HEK293 (cell line): ENCODE results near the gene ZNF189.

ENCODE experiments used
- CTCF ChIA-PET: fragments of 350-600 bp; formaldehyde crosslinking; extraction: SDS; loops from one replicate; lab custom pipeline; 2021; ENCODE audit warnings: antibody characterized with exemption; lab: Yijun Ruan, JAX
- POLR2A ChIA-PET: fragments of 300-600 bp; formaldehyde crosslinking; extraction: SDS; loops from one replicate; lab custom pipeline; 2020; ENCODE audit warnings: antibody characterized with exemption, inconsistent platforms; lab: Yijun Ruan, JAX
- H3K27ac ChIP-seq: fragments of 200-500 bp; sonication (Bioruptor generic); 2 replicates; pipeline ENCODE4 v1.5.1; 2014; ENCODE audit warnings: low read depth, low read length, control low read depth, inconsistent platforms; ENCODE audit errors: extremely low read depth
- H3K36me3 ChIP-seq, 2 experiments: fragments of 200-500 bp in 1 of 2; sonication (Bioruptor generic) in 1 of 2; 1 replicate in 1 of 2; 2 replicates in 1 of 2; pipeline ENCODE4 v1.5.1; 2014 to 2017; ENCODE audit warnings: inconsistent platforms in 2 of 2, low read length in 2 of 2; ENCODE audit not compliant: control insufficient read depth in 2 of 2, insufficient read depth in 1 of 2
- H3K4me1 ChIP-seq: fragments of 200-500 bp; sonication (Bioruptor generic); 2 replicates; pipeline ENCODE4 v1.5.1; 2014; ENCODE audit warnings: mild to moderate bottlenecking, low read length, inconsistent platforms; ENCODE audit not compliant: control insufficient read depth, insufficient read depth
- H3K4me3 ChIP-seq: 2 replicates; pipeline ENCODE4 v1.5.1; 2011; ENCODE audit warnings: low read depth, mild to moderate bottlenecking, control low read depth, low read length, moderate library complexity
- H3K9me3 ChIP-seq: fragments of 200-500 bp; sonication (Bioruptor generic); 2 replicates; pipeline ENCODE4 v1.5.1; 2014; ENCODE audit warnings: low read depth, low read length, inconsistent platforms; ENCODE audit not compliant: control insufficient read depth, insufficient read depth
- FEZF1 ChIP-seq: fragments of 450-650 bp; formaldehyde crosslinking; IDR thresholded peaks from 2 replicates; pipeline ENCODE4 v1.5.1; 2016; ENCODE audit warnings: missing biosample characterization, missing genetic modification characterization
- TRIM28 ChIP-seq: IDR thresholded peaks from 2 replicates; pipeline ENCODE4 v1.6.1; 2011; ENCODE audit warnings: low read length, control low read depth, borderline replicate concordance
- YY2 ChIP-seq: fragments of 450-650 bp; formaldehyde crosslinking; IDR thresholded peaks from 2 replicates; pipeline ENCODE4 v1.5.1; 2016; ENCODE audit warnings: missing biosample characterization, missing genetic modification characterization
- ZNF155 ChIP-seq: fragments of 450-650 bp; formaldehyde crosslinking; IDR thresholded peaks from 2 replicates; pipeline ENCODE4 v1.5.1; 2016; ENCODE audit warnings: missing biosample characterization, missing genetic modification characterization
- ZNF184 ChIP-seq: fragments of 450-650 bp; IDR thresholded peaks from 2 replicates; pipeline ENCODE4 v1.5.1; 2018; ENCODE audit warnings: missing biosample characterization, mild to moderate bottlenecking, missing genetic modification characterization
- ZNF19 ChIP-seq: fragments of 450-650 bp; formaldehyde crosslinking; IDR thresholded peaks from 2 replicates; pipeline ENCODE4; 2016; ENCODE audit warnings: missing biosample characterization, missing genetic modification characterization, low read depth
- ZNF202 ChIP-seq: fragments of 450-650 bp; formaldehyde crosslinking; IDR thresholded peaks from 2 replicates; pipeline ENCODE4 v1.5.1; 2016; ENCODE audit warnings: missing biosample characterization, missing genetic modification characterization, borderline replicate concordance
- ZNF24 ChIP-seq: fragments of 450-650 bp; formaldehyde crosslinking; IDR thresholded peaks from 2 replicates; pipeline ENCODE4 v1.5.1; 2016; ENCODE audit warnings: missing biosample characterization, missing genetic modification characterization
- ZNF530 ChIP-seq: fragments of 450-650 bp; formaldehyde crosslinking; IDR thresholded peaks from 2 replicates; pipeline ENCODE4 v1.5.1; 2016; ENCODE audit warnings: low read depth, missing biosample characterization, missing genetic modification characterization
- ZNF596 ChIP-seq: fragments of 450-650 bp; IDR thresholded peaks from 2 replicates; pipeline ENCODE4 v1.5.0; 2018; ENCODE audit warnings: missing biosample characterization, mild to moderate bottlenecking, missing genetic modification characterization, moderate library complexity
- ZNF777 ChIP-seq: fragments of 450-650 bp; formaldehyde crosslinking; IDR thresholded peaks from 2 replicates; pipeline ENCODE4 v1.5.1; 2017; ENCODE audit warnings: missing biosample characterization, missing genetic modification characterization, borderline replicate concordance
- TF ChIP-seq, protein P1 (sequence below): fragments of 450-650 bp; formaldehyde crosslinking; IDR thresholded peaks from 2 replicates; pipeline ENCODE4 v1.5.1; 2016; ENCODE audit warnings: missing biosample characterization, missing genetic modification characterization
- TF ChIP-seq, protein P2 (sequence below): sonication (generic); formaldehyde crosslinking; IDR thresholded peaks from 2 replicates; pipeline ENCODE4 v1.8.1; 2022; ENCODE audit warnings: mild to moderate bottlenecking, moderate library complexity, missing genetic modification reagents
- TF ChIP-seq, protein P3 (sequence below): fragments of 450-650 bp; formaldehyde crosslinking; IDR thresholded peaks from 2 replicates; pipeline ENCODE4 v1.5.1; 2016; ENCODE audit warnings: missing biosample characterization, missing genetic modification characterization, borderline replicate concordance

The ZNF189 gene

DNA sequence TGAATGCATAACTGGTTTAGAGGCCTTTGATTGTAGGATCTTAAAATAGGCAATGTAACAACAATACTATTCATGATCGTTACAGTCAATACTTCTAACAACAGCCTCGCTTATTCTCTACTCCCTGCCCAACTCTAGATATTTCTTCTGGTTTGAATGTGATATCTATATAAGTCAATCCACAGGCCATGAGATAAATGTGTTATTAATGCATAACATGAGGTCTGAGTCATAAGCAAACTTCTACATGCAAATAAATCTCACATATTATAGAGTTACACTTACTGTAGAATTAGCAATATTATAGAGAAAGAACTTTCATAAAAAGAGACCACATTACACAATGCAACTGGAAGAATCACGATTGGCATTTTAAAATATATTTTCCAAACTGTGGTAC, 39.9 kb downstream of the ZNF189 start:
- H3K4me3 ChIP-seq, result no peak overlapping the region
- CTCF ChIA-PET, result interaction anchor here (1.1 kb wide), 1 partner anchor 11 kb away, joined by 3 read pairs; no protein-coding TSS in a partner anchor

DNA sequence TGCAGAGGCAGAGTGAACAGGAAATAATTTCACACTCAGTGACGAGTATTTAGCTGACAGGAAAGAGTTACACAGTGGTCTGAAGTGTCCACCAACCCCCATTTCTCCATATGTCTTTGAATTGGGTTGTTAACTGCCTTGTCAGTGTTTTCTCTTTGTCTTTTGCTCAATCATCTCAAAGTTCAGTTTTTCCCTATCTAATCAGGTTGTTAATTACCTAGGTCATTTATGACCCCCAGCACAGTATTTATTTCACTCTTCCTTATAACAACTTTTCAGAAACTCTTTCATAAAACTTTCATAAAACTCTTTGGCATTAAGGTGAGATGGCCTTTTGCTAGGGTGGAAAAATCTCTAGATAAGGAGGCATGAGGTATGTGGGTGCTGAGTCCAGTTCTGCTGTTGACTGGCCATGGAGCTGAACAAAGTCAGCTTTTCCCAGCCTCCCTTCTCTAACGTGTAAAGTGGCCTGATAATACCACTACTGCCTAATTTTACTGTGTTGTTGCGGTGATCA, 42.1 kb downstream of the ZNF189 start:
- no peak overlapping the region for H3K27ac ChIP-seq
- H3K4me1 ChIP-seq, result no peaks in the 10 kb centered on the region
- CTCF ChIA-PET, result interaction anchor here (0.6 to 1.6 kb wide), 2 partner anchors 8 to 10 kb away, joined by 3 read pairs; no protein-coding TSS in a partner anchor
- POLR2A ChIA-PET, result no interaction called here
- no peak overlapping the region for H3K4me3 ChIP-seq
- no peaks in the 10 kb centered on the region for H3K9me3 ChIP-seq
- TF ChIP-seq ZNF24 (tag by site-specific recombination) (no peak), ZNF19 (tag by site-specific recombination) (no peak), YY2 (tag by site-specific recombination) (no peak), TRIM28 (no peak), ZNF777 (tag by site-specific recombination) (no peak), ZNF202 (tag by site-specific recombination) (no peak)
- TF ChIP-seq, protein P1, sequence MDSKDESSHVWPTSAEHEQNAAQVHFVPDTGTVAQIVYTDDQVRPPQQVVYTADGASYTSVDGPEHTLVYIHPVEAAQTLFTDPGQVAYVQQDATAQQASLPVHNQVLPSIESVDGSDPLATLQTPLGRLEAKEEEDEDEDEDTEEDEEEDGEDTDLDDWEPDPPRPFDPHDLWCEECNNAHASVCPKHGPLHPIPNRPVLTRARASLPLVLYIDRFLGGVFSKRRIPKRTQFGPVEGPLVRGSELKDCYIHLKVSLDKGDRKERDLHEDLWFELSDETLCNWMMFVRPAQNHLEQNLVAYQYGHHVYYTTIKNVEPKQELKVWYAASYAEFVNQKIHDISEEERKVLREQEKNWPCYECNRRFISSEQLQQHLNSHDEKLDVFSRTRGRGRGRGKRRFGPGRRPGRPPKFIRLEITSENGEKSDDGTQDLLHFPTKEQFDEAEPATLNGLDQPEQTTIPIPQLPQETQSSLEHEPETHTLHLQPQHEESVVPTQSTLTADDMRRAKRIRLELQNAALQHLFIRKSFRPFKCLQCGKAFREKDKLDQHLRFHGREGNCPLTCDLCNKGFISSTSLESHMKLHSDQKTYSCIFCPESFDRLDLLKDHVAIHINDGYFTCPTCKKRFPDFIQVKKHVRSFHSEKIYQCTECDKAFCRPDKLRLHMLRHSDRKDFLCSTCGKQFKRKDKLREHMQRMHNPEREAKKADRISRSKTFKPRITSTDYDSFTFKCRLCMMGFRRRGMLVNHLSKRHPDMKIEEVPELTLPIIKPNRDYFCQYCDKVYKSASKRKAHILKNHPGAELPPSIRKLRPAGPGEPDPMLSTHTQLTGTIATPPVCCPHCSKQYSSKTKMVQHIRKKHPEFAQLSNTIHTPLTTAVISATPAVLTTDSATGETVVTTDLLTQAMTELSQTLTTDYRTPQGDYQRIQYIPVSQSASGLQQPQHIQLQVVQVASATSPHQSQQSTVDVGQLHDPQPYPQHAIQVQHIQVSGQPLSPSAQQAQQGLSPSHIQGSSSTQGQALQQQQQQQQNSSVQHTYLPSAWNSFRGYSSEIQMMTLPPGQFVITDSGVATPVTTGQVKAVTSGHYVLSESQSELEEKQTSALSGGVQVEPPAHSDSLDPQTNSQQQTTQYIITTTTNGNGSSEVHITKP, result no peak
- TF ChIP-seq, protein P2, sequence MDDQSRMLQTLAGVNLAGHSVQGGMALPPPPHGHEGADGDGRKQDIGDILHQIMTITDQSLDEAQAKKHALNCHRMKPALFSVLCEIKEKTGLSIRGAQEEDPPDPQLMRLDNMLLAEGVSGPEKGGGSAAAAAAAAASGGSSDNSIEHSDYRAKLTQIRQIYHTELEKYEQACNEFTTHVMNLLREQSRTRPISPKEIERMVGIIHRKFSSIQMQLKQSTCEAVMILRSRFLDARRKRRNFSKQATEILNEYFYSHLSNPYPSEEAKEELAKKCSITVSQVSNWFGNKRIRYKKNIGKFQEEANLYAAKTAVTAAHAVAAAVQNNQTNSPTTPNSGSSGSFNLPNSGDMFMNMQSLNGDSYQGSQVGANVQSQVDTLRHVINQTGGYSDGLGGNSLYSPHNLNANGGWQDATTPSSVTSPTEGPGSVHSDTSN (CRISPR knock-in tag), result no peak
- TF ChIP-seq, all 188 proteins: peak for 0
- H3K36me3 ChIP-seq, result no peaks in the 10 kb centered on the region

More for the DNA sequence above, 39.9 kb downstream of the ZNF189 start:
- no peaks in the 10 kb centered on the region for H3K36me3 ChIP-seq
- TF ChIP-seq ZNF184 (no peak), FEZF1 (no peak), ZNF596 (no peak), ZNF202 (tag by site-specific recombination) (no peak), ZNF155 (no peak), ZNF530 (tag by site-specific recombination) (no peak)
- TF ChIP-seq, protein P3, sequence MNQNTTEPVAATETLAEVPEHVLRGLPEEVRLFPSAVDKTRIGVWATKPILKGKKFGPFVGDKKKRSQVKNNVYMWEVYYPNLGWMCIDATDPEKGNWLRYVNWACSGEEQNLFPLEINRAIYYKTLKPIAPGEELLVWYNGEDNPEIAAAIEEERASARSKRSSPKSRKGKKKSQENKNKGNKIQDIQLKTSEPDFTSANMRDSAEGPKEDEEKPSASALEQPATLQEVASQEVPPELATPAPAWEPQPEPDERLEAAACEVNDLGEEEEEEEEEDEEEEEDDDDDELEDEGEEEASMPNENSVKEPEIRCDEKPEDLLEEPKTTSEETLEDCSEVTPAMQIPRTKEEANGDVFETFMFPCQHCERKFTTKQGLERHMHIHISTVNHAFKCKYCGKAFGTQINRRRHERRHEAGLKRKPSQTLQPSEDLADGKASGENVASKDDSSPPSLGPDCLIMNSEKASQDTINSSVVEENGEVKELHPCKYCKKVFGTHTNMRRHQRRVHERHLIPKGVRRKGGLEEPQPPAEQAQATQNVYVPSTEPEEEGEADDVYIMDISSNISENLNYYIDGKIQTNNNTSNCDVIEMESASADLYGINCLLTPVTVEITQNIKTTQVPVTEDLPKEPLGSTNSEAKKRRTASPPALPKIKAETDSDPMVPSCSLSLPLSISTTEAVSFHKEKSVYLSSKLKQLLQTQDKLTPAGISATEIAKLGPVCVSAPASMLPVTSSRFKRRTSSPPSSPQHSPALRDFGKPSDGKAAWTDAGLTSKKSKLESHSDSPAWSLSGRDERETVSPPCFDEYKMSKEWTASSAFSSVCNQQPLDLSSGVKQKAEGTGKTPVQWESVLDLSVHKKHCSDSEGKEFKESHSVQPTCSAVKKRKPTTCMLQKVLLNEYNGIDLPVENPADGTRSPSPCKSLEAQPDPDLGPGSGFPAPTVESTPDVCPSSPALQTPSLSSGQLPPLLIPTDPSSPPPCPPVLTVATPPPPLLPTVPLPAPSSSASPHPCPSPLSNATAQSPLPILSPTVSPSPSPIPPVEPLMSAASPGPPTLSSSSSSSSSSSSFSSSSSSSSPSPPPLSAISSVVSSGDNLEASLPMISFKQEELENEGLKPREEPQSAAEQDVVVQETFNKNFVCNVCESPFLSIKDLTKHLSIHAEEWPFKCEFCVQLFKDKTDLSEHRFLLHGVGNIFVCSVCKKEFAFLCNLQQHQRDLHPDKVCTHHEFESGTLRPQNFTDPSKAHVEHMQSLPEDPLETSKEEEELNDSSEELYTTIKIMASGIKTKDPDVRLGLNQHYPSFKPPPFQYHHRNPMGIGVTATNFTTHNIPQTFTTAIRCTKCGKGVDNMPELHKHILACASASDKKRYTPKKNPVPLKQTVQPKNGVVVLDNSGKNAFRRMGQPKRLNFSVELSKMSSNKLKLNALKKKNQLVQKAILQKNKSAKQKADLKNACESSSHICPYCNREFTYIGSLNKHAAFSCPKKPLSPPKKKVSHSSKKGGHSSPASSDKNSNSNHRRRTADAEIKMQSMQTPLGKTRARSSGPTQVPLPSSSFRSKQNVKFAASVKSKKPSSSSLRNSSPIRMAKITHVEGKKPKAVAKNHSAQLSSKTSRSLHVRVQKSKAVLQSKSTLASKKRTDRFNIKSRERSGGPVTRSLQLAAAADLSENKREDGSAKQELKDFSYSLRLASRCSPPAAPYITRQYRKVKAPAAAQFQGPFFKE, result no peak
- H3K27ac ChIP-seq, result no peak overlapping the region
- no peaks in the 10 kb centered on the region for H3K4me1 ChIP-seq
- POLR2A ChIA-PET, result interaction anchor here (1.1 kb wide), 1 partner anchor 10 kb away, joined by 3 read pairs; no protein-coding TSS in a partner anchor
- H3K9me3 ChIP-seq, result no peaks in the 10 kb centered on the region
